GM18858 (cell line): ENCODE measurements around the gene UPK1B.

Experiments used
- ATAC-seq: cut with Tn5 transposase; IDR thresholded peaks from one replicate; pipeline ENCODE4 v1.9.1; 2021; ENCODE audit not compliant: unreplicated experiment

Gene UPK1B

GRCh38 chr3:119245778-119246177, 72.4 kb downstream of the UPK1B start:
- no peak for ATAC-seq
